GOT3 (cell line): ENCODE data around the gene IMP4.
"Not testable (repeated sequence)": the region's sequence is repeated elsewhere in the genome, so short reads cannot be mapped to it uniquely, and the experiment has no call there.

Source experiments
- DNase-seq: peaks from one replicate; lab custom pipeline; 2025; ENCODE audit warnings: mixed read lengths; lab: John Stamatoyannopoulos, UW

Gene IMP4

GRCh38 chr2:130342533-130343275, at the start of gene IMP4:
Gene IMP4, plus strand, starts transcription at chr2:130342897. Its CDS starts 36 bp downstream, at chr2:130342933.
- peak; percentile 88 for DNase-seq

- no peak for DNase-seq
These were observed 42.3 kb upstream of the IMP4 start for GRCh38 chr2:130300258-130300969.

- DNase-seq = no peak
These were observed 41.7 kb upstream of the IMP4 start for GRCh38 chr2:130300970-130301348.

GRCh38 chr2:130302164-130302886, 40.4 kb upstream of the IMP4 start:
- no peak for DNase-seq

GRCh38 chr2:130303169-130303568, 39.5 kb upstream of the IMP4 start:
- no peak for DNase-seq

GRCh38 chr2:130304726-130305125, 38.0 kb upstream of the IMP4 start:
- no peak for DNase-seq

GRCh38 chr2:130307850-130308249, 34.8 kb upstream of the IMP4 start:
- no peak for DNase-seq

- no peak for DNase-seq
These were observed 31.8 kb upstream of the IMP4 start for GRCh38 chr2:130310881-130311280.

- DNase-seq = no peak
These were observed 28.8 kb upstream of the IMP4 start for GRCh38 chr2:130313812-130314334.

- no peak for DNase-seq
These were observed 28.3 kb upstream of the IMP4 start for GRCh38 chr2:130314377-130314776.

- DNase-seq = no peak
These were observed 26.1 kb upstream of the IMP4 start for GRCh38 chr2:130316596-130316995.

GRCh38 chr2:130318906-130319305, 23.8 kb upstream of the IMP4 start:
- DNase-seq = no peak

- no peak for DNase-seq
These were observed 23.2 kb upstream of the IMP4 start for GRCh38 chr2:130319536-130319935.

- DNase-seq = no peak
These were observed 14.8 kb upstream of the IMP4 start for GRCh38 chr2:130327703-130328527.

GRCh38 chr2:130328710-130329109, 14.0 kb upstream of the IMP4 start:
- DNase-seq = no peak

- DNase-seq = peak; percentile 23
These were observed 10.2 kb upstream of the IMP4 start for GRCh38 chr2:130332271-130333073.

- not testable (repeated sequence) for DNase-seq
These were observed 9.4 kb upstream of the IMP4 start for GRCh38 chr2:130333253-130333652.

GRCh38 chr2:130334026-130334425, 8.7 kb upstream of the IMP4 start:
- no peak for DNase-seq

GRCh38 chr2:130335226-130335625, 7.5 kb upstream of the IMP4 start:
- DNase-seq = no peak

- DNase-seq = no peak
These were observed 6.4 kb upstream of the IMP4 start for GRCh38 chr2:130336150-130336876.
